ENCODE results near the gene PAM.

GRCh38 chr5:102763734-102764133, 8.6 kb downstream of the PAM start:
- TF ChIP-seq CTCF (IDR thresholded peaks at IDR 0.05; ENCODE audit: insufficient read depth, low read length) (no peak), POLR2AphosphoS5 (IDR thresholded peaks at IDR 0.05; ENCODE audit: low read depth) (no peak), REST (IDR thresholded peaks at IDR 0.05; ENCODE audit: insufficient replicate concordance, low read depth) (no peak), GABPA (IDR thresholded peaks at IDR 0.05; ENCODE audit: low read depth) (no peak), SPI1 (IDR thresholded peaks at IDR 0.05; ENCODE audit: borderline replicate concordance, low read depth) (no peak)
